Posterior vena cava (tissue), 2 donors: Measurements from ENCODE around the gene SLC16A7. TPM values are rescaled to one million over a fixed set of nuclear protein-coding genes. Genes with fewer than 3 reads are reported as not detected.
"Not testable (repeated sequence)": the region's sequence is repeated elsewhere in the genome, so short reads cannot be mapped to it uniquely, and the experiment has no call there.

Experiments
- DNase-seq: peaks from one replicate; pipeline ENCODE4 v3.0.0-alpha.2; 2020; ENCODE audit warnings: low spot score
- intact Hi-C, 2 donors: fragments of 100-400 bp; cut with DNase I; formaldehyde crosslinking; loops; one replicate each; pipeline versions ENCODE4 v1.14.1 to v1.14.2; 2022 to 2023
- total RNA-seq, 2 donors: library from RNA; stranded (reverse); fragmentation: NEBNext Ultra II Directional; extraction: Animal tissue kit (Norgen Biotek cat#: 25700); gene quantifications; one replicate each; pipeline ENCODE4 v1.2.1, GENCODE V29; 2021
- donor health status: DM: yes; HTN: yes; CAD: no.
- donor health status: DM: yes; HTN: yes; CAD: no.

SLC16A7 gene
- total RNA-seq, 2 donors from 2014 or later = 29.3 to 43.2 TPM

DNA sequence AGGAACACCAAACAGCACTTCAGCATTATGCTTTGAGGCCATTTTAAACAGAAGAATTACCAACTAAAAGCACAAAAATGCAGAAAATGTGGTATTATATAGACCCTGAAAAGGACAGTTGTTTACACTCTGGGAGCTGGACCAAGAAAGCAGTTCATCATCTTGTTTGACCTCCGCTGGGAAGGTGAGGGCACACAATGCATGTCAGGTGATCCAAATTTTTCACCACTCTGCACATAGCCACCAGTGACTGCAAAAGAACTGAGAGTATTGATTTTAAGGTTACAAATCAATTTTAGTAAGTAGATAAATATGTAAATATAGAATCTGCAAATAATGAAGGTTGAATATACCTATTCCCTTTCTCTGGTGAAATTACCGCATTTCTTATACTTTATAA lies 119.6 kb downstream of the SLC16A7 start:
- intact Hi-C loops = no loop called here
- no peak for DNase-seq

DNA sequence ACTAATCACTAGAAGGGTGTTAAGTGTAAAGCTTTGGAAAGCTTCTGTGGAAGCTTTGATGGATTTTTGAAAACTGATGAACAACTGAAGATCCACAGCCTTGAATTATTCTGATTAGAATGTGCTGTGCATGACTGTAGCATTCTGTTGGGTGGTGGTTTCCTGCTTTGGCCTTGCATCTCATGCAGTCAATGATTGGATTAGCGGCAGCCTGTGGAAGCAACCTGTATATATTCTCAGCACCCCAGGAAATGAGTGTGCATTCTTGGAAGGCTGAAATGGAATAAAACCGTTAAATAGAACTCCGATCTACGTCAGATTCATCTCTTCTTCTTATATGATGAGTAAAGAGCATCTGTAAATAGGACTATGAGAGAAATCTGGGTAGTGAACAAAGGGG lies 120.2 kb downstream of the SLC16A7 start:
- no peak for DNase-seq

DNA sequence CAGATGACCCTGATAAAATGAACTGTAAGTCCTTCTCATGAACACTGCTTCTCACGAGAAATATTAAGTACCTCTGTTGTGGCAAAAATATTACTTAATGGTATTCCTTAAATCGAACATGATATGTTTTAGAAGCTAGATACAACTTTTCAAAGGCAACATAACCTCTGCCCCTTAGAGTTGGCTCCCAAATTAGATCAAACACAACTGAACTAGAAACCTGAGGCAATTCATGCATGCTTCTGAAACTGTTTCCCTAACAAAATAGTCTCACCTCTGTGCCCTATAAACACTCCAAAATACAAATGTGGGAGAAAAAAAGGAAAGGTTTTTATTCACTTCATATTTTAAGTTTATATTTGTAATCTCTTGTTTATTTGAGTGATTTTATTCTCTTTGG lies 121.6 kb downstream of the SLC16A7 start:
- no peak for DNase-seq
- intact Hi-C loops = no loop called here

More for the DNA sequence above, 120.2 kb downstream of the SLC16A7 start:
- intact Hi-C loops = no loop called here

GRCh38 chr12:59719701-59720100 lies 123.9 kb downstream of the SLC16A7 start:
- intact Hi-C loops = no loop called here
- DNase-seq = no peak

- no peak for DNase-seq
- intact Hi-C loops = no loop called here
These were observed 127.7 kb downstream of the SLC16A7 start for GRCh38 chr12:59723520-59723919.

DNA sequence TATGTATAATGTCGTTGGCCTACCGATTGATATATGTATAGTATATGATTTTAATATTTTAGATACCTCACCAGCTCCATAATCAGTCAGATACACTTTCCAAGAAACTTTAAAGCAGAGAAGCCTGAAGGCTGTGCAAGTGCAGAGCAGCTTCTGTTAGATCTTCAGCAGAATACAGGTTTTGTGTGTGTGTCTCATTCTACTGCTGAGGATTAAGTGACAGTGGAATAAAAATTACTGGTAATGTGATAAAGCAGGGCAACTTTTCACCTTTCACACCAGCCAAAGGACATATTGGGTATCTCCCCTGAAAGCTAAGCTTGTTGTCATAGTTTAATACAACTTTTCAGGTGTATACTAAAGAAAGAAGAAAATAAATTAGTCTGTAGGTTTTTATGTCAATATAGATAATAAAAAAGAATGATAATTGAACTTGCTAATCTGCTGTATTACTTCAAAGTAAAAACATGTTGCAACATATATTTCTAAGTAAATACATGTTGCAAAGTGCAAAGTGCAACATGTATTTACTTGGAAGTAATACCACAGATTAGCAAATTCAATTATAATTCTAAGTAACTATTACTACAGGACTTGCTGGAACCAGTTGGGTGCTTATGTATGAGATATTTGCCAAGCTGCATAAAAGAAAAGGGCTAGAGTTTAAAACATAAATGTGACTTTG lies 128.3 kb downstream of the SLC16A7 start:
- no peak for DNase-seq
- intact Hi-C loops = loop anchor here in 1 of 2 donors (2.0 kb wide), 1 partner anchor 73 kb away; no protein-coding TSS in a partner anchor

- intact Hi-C loops = no loop called here
- no peak for DNase-seq
These were observed 137.4 kb downstream of the SLC16A7 start for GRCh38 chr12:59733200-59733599.

DNA sequence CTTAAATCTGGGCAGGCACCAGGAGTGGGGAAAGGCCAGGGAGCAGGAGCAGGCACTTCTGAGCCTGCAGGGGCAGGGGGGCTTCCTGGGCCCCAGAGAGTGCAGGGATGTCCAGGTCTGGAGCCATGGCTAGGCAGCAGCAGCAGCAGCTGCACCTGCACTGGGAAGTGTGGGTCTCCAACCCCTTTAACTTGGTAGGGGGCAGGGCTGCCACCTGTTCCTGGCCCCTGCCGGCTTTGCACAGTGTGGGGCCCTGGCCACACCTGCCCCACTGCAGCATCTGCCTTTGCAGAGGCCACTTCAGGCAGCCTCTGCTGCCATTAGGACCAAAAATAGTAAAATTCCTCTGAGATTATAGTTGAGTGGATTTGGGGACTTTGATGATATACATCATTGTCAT lies 138.5 kb downstream of the SLC16A7 start:
- intact Hi-C loops = no loop called here

GRCh38 chr12:59735231-59735630 lies 139.4 kb downstream of the SLC16A7 start:
- intact Hi-C loops = no loop called here
- no peak for DNase-seq

More for the DNA sequence above, 138.5 kb downstream of the SLC16A7 start:
- no peak for DNase-seq

DNA sequence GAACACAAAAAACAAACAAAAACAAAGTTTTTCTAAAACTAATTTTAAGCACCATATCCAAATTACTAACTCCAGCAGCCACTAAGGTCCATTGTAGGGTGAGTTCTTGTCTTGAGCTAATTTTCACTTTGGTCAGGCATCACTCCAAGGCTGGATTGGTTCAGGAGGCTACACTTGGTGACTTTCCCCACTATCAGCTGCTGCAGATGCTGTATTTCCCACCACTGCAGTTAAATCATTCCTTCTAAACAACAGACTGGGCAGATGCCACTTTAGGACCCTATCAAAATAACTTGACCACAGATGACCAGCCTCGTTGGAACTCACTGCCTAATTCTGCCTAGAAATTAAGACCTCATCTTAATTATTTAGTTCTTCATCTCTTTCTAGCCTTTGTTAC lies 140.5 kb downstream of the SLC16A7 start:
- intact Hi-C loops = no loop called here
- no peak for DNase-seq

GRCh38 chr12:59736786-59737185 lies 141.0 kb downstream of the SLC16A7 start:
- intact Hi-C loops = no loop called here
- no peak for DNase-seq

DNA sequence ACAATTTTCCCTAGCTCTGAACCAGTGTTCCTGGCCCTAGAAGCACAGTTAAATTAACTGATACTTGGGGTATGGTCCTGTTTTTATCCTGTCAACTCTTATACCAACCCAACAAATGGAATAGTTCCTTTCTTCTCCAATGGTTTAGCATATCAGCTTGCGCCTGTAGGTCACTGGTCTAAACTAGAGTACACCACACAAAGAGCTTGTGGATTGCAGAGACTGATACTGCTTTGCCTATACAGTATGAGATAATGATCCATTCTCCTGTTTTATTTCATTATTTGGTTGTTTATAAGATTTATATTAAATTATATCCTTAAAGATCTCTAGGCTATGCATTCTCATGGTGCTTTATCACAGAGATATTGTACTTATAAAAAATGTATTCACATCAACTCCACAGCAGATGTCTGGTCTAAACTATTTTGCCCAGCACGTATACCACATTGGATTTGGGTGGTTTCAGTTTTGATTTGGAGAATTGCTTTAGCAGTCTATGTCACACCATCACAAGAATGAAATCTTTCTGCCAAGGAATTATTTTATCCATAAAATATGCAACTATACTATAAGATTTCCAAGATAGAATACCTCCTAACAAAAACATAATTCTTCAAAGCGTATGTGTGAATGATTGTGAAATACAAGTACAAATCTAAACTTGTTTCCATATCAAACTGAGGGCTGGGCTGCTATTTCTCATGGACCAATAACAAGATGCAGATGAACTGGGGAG lies 142.1 kb downstream of the SLC16A7 start:
- intact Hi-C loops = no loop called here
- DNase-seq = no peak

- intact Hi-C loops = no loop called here
- DNase-seq = no peak
These were observed 147.0 kb downstream of the SLC16A7 start for GRCh38 chr12:59742841-59743240.

- DNase-seq = no peak
- intact Hi-C loops = no loop called here
These were observed 148.7 kb downstream of the SLC16A7 start for GRCh38 chr12:59744564-59744963.

DNA sequence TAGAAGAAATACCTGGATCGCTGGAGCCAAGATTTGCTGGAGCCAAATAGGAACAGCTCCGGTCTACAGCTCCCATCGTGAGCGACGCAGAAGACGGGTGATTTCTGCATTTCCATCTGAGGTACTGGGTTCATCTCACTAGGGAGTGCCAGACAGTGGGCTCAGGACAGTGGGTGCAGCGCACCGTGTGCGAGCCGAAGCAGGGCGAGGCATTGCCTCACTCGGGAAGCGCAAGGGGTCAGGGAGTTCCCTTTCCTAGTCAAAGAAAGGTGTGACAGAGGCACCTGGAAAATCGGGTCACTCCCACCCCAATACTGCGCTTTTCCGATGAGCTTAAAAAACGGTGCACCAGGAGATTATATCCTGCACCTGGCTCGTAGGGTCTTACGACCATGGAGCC lies 155.3 kb downstream of the SLC16A7 start:
- intact Hi-C loops, DNase-seq: not testable (repeated sequence)

GRCh38 chr12:59761542-59761941 lies 165.7 kb downstream of the SLC16A7 start:
- intact Hi-C loops = no loop called here
- no peak for DNase-seq

DNA sequence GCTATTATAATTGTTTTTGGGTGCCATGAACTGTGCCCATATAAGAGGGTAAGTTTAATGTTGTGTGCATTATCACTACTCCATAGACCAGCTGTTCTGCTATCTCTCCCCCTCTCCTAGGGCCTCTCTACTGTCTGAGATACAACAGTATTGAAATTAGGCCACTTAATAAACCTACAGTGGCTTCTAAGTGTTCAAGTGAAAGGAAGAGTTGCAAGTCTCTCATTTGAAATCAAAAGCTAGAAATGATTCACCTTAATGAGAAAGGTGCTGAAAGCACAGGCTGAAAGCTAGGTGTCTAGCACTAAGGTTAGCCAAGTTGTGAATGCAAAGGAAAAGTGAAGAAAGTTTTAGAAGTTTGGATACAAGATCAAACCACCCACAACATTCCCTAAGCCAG lies 168.0 kb downstream of the SLC16A7 start:
- DNase-seq = no peak
- intact Hi-C loops = no loop called here

DNA sequence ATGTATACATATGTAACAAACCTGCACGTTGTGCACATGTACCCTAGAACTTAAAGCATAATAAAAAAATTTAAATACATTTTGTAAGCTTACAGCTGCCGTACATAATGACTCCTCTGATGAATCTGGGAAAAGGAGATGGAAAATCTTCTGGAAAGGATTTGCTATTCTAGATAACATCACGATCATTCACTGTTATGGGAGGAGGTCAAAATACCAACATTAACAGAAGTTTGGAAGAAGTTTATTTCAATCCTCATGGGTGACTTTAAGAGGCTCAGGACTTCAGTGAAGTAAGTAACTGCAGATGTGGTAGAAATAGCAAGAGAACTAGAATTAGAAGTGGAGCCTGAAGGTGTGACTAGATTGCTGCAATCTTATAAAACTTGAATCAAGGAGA lies 172.2 kb downstream of the SLC16A7 start:
- intact Hi-C loops = no loop called here
- DNase-seq = no peak

GRCh38 chr12:59780605-59781135 lies 184.8 kb downstream of the SLC16A7 start:
- no peak for DNase-seq
- intact Hi-C loops = no loop called here

- no peak for DNase-seq
- intact Hi-C loops = no loop called here
These were observed 191.8 kb downstream of the SLC16A7 start for GRCh38 chr12:59787610-59788009.

GRCh38 chr12:59792647-59793046 lies 196.8 kb downstream of the SLC16A7 start:
- intact Hi-C loops = no loop called here
- no peak for DNase-seq
